Stimulated activated CD8-positive, alpha-beta memory T cell treated with anti-CD3 and anti-CD28 coated beads, Interleukin-12 subunit alpha, Interleukin-12 subunit beta, amount 100 ng/mL, for 4 hours (primary cell): ENCODE measurements around the gene DEDD2.
"Not testable (repeated sequence)": the region's sequence is repeated elsewhere in the genome, so short reads cannot be mapped to it uniquely, and the experiment has no call there.

Source experiments
- DNase-seq: peaks from one replicate; pipeline ENCODE4 v3.0.0-alpha.2; 2020; ENCODE audit warnings: low read depth

Gene DEDD2, protein sequence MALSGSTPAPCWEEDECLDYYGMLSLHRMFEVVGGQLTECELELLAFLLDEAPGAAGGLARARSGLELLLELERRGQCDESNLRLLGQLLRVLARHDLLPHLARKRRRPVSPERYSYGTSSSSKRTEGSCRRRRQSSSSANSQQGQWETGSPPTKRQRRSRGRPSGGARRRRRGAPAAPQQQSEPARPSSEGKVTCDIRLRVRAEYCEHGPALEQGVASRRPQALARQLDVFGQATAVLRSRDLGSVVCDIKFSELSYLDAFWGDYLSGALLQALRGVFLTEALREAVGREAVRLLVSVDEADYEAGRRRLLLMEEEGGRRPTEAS

DNA sequence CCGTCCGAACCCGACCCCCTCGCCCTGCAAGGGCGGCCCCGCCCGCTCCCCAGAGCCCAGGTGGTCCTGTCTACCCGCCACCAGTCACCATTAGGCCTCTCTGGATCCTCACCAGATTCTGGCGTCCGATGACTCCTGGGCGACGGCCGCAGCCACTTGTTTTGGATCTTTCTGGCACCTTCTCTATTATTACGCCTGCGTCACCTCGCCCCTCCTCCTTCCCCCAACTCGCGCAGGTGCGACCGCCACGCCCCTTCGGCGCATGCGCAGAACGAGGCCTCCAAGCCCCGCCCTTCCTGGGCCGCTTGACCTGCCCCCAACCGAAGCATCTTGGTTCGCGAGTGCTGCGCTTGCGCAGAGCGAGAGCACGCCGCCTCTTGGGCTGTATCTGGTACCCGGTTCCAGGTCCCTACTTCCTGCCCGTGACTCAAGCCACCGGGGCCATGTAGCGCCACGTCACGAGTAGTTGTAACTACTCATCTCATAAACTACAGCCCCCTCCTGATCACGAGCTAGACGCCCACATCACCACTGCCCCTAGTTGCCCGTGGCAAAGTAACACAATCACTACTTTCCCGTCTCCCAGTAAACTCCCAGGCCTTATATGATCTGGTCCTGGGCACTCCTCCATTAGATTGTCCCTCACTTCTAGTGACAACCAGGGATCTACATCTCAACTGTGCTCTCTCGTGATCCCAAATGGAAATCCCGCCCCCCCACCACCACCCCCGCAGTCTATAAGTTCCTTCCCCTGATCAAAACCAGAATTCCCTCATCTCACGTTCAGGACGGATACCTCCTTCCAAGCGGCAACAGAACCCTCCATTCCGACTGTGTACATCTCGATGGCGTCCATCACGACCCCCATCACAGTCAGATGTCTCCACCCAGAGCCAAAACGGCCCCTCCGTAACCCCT lies at the start of gene DEDD2:
DEDD2 (minus strand) TSS at position 158 of the 918 bp plus-strand sequence. CDS start 670 bp downstream, outside the sequence.
- DNase-seq = peak; percentile 100

DNA sequence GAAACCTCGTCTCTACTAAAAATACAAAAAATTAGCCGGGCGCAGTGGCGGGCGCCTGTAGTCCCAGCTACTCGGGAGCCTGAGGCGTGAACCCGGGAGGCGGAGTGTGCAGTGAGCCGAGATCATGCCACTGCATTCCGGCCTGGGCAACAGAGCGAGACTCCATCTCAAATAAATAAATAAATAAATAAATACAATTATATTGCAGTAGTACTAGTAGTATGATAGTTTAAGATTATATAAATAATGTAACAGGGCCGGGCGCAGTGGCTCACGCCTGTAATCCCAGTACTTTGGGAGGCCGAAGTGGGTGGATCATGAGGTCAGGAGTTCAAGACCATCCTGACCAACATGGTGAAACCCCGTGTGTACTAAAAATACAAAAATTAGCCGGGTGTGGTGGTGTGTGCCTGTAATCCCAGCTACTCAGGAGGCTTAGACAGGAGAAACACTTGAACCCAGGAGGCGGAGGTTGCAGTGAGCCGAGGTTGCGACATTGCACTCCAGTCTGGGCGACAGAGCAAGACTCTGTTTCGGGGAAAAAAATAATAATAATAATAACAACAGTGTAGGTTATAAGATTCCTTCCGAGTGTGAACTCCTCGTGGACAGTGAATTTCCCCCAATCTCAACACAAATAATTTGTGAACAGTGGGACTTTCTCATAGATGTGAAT lies 49.6 kb upstream of the DEDD2 start:
- DNase-seq = not testable (repeated sequence)

DNA sequence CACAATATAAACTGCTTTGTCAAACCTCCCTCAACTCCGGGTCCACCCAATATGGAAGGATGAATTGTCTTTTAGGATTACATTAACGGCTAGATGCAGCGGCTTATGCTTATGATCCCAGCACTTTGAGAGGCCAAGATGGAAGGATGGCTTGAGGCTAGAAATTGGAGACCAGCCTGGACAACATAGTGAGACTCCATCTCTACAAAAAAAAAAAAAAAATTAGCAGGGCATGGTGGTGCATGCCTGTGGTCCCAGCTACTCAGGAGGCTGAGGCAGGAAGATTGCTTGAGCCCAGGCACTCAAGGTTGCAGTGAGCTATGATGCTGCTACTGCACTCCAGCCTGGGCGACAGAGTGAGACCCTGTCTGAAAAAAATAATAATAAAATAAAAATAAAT lies 48.6 kb upstream of the DEDD2 start:
- not testable (repeated sequence) for DNase-seq

DNA sequence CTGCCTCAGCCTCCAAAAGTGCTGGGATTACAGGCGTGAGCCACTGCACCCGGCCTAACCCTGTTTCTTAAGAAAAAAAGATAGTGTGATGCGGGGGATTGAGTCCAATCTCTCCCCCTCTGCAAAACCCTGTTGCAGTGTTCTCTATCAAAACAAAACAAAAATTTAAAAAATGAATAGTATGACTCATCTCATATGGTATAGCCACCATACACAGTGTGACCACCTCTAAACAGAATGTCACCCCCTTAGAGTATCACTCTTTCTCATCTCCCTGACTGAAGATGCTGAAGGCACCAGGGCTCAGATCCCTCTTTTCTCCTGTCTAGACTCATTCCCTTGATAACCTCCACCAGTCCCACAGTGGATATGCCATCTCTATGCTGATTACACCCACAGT lies 44.3 kb upstream of the DEDD2 start:
- DNase-seq = no peak

DNA sequence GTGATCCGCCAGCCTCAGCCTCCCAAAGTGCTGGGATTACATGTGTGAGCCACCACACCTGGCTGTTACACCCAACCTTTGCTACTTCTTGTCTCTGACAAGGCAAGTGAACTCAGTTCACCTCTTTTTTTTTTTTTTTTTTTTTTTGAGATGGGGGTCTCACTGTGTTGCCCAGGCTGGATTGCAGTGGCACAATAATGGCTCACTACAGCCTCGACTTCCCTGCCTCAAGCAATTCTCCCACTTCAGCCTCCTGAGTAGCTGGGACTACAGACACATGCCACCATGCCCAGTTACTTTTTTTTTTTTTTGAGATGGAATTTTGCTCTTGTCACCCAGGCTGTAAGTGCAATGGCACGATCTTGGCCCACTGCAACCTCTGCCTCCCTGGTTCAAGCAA lies 40.4 kb upstream of the DEDD2 start:
- DNase-seq = not testable (repeated sequence)

DNA sequence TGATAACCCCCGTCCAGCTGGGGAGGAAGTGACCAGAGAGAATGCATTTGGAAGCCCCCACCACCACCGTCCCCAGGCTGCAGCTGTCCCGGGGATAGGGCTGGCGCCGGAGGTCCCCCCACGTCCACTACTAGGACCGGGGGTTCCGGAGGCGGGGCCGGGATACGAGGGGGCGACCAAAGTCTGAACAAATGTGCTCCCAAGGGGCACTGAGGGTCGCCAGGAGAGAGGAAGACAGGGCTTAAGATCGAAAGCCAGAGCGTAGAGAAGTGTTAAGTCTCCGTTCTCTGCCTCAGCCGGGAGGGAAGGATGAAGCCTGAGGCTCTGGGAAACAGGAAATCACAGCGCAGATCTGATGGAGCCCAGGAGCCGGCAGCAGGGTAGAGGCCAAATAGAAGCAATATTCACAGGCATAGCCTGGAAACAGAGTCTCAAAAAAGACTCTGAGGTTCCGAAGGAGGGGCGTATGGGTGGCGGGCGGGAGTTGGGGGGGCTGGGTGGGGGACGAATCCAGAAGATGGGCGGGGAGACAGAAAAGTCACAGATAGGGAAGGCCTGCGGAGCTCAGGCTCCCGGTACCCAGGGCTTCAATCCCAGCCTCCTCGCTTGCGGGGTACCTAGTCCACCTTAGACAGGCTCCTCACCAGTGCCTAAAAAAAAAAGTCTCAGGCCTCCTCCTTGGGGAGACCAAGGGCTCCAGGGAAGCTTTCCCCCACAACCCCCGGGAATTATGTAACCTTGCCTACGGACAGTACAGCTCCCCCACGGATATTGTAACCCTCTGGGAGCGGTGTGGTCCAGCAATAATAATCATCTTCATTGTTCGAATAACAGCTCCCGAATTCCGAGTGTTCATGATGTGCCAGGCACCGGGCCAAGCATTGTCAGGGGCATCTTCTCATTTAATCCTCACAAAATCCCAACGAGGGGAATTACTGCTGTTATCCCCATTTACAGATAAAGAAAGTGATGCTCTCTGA lies 38.6 kb upstream of the DEDD2 start:
- no peak for DNase-seq

DNA sequence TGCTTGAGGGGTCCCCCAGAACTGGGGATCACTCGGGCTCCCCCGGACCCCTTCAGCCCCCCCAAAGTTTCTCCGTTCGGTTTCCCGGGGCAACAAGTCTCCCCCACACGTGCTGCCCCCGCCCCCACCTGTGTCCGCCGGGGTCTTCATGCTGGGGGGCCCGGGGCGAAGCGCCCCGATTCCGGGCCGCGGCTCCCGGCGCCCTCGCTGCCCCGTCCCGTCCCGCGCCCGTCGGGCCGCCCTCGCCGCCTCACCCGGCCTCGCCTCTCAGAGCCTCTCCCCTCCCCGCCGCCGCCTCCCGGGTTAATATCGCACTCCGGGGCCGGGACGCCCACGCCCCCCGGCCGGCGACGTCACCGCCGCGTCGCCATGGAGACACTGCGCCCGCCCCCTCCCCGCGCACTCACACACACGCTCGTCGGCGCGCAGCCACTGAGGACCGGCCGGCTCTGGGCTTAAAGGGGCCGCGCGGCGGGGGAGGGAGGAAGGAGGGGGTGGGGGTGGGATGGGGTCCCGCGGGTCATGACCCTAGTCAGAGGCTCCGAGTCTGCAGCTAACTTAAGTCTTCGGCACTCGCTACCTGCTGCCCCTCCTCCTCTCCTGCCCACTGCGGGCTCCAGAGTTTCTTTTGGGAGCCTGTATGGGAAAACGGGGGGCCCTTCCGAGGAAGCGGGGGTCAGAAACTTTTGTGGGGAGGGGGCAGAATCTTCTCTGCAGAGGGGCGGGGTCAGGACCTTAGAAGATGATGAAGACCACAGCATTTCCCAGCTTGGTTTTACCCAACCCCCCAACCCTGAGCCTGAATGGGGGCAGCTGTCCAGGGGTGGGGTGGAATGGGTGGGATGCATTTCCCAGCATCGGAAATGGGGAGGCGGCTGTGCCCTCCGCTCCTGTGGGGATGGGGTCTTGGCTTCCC lies 37.6 kb upstream of the DEDD2 start, which contains the start of gene ERF:
ERF (minus strand) TSS at position 279 of the 916 bp plus-strand sequence; CDS start at position 150, 129 bp downstream.
- DNase-seq = peak; percentile 92

DNA sequence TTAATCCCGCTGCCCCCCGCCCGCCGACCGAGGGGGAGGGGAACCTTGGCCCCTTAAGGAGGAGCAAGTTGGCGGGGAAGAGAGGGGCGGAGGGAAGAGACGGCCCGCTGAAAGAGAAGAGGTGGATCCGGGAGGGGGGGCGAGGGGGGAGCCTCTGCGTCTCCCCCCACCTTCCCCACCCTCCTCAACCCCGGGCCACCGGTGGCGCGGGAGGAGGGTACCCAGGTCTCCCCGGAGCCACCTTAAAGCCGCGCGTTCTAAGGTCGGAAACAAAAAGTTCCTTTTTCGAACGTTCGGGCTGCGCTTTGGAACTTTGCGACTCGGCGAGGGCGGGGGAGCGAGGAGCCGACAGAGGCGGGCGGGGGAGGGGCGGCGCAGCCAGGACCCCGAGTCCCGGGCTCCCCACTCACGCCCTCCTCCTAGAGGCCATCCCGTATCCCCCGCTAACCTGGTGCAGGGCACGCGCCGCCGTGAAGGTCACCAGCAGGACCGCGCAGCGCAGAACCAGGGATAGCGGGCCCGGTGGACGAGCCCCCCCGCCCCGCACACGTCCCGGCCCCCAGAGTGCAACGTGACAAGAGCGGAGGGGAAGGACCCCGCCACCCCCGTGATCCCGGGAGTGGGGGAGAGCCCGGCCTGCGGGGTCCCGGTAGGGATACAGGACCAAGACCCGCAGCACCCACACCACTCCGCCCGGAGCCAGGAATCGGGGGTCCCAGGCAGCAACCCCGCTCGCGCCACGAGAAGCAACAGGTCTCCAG lies 36.8 kb upstream of the DEDD2 start:
- peak; percentile 68 for DNase-seq

DNA sequence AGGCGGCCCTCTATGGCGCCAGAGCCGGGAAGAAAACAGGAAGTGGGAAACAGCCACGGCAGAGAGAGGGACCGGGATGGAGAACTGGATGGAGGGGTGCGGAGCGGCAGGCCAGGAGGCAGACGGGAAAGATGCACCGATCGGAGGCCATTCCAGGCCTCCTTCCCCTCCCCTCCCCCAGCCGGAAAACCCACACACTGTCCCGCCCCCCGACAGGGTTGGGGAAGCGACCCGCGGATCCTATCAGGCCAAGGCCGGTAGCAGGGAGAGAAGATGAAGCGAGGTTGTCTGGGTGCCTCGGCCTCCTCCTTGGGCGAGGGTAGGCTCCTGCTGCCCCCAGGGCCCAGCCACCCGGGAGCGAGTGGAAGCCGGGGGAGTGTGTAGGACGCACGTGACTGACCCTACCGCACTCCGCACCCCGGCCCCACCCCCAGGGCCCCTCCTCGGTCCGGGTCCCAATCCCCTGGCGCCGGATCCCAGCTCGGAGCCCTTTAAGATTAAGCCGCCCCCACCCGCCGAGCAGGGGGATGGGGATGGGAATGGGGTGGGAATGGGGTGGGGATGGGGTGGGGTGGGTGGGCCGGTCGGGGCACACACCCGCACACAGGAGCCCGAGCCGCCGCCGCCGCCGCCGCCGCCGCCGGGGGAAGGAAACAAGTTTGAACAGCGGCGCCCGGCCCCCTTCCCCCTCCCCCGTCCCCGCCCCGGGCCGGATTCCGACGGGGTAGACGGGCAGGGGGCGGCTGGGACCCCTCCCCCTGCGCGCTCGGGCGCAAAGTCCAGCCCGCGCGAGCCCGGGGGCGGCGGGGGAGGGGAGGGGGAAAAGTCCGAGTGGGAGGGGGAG lies 36.0 kb upstream of the DEDD2 start:
- DNase-seq = peak; percentile 50

DNA sequence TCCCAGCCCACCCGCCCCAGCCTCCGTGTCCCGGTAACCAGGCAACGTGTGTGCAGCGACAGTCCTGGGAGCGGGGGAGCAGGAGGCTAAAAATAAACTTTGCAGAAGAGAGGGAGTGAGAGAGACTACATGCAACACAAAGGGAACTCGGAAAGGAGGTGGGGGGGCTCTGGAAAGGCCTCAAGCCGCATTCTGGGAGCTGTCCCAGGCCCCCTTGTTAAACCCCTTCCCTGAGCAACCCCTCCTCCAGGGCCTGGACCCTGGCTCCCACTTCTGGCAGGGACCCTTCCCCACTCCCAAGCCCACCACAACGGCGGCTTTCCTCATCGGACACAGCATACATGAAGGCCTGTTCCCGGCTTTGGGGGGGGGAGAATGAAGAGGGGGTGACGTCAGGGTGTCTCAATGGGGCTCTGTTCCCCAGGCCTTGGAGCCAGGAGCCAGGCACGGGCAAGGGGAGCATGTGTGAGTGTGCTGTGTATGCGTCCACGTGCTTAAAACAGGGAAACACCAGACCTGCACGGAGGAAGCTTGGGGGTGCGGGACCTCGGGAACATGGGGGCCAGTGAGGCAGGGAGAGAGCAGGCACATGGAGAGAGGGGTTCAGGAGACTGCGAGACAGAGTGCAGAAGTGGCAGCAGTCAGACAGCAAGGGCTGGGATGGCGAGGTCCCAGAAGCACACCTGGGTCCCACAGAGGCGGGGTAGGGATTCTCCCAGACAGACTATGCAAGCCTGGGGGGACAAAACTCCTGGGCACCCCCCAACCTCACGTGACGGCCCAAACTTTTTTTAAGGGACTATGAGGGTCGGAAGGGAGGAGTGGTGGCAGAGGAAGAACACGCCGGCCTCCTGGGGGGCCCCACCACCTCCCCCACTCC lies 35.1 kb upstream of the DEDD2 start:
- no peak for DNase-seq

DNA sequence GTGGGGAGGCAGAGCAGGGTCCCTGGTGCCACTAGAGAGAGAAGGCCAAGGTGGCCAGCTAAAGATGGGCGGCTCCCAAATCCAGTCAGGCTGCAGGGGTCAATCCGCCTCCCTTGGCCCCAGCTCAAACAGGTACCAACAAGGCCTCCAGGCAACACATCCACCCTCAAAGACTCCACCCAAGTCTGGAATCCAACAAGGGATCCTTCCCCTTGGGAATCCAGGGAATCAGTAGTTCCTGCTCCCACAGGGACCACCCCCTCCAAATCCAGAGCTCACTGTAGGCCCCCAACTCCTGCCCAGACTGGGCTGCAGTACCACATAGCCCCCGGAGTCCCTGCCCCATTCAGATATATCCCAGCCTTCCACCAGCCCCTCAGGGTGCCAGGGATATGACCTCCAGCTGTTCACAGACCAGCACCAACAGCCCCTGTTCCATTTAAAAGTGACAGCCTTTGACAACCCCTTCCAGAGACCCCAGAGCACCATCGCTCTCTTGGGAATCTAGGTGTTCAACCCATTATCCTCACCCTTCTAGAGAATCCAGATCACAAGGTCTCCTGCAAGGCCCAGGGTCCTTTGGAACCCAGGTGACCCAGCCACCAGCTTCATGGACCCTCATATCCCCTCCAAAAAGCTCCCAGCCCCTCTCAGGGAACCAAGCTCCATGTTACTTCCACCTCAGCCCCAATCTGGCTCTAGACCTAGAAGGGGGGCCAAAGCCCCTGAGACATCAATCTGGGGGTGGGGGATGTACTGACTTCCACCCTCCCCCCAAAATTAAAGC lies 34.3 kb upstream of the DEDD2 start:
- DNase-seq = no peak

DNA sequence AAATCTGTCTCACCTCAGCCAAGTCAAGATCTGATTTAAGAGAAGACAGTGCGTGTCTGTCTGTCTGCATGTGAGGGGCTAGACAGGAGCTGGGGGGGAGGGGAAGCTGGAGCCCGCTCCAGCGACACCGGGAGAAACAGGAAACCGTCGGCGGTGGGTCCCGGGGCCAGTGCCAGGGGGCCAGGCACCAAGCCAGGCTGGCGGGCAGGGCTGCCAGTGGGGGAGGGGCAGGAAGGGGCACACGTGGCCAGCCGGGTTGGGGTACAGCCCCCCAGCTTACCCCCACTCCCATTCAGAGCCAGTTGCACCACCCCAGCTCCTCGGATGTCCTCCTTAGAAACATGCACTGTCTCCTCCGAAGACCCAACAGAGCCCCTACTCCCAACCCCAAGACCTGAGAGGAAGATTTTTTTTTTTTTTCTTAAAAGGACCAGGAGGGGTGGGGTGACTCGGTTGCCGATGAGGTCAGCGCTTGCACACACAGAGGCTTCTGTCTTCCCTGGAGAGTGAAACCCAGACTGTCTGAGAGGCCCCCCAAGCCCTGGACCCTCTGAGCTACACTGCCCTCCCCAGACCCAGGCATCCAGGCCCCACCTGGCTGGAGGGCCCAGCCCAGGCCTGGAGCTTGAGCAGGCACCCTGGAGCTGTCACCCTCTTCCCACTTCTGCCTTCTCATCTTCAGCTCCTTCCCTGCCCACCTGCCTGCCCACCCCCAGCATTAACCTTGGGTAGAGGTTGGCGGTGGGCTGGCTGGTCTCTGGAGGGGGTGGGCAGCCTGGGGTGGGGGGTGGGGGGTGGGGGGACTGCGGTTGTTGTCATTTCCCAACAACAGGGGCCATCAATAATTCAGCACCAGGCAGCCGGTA lies 33.4 kb upstream of the DEDD2 start:
- DNase-seq = no peak

DNA sequence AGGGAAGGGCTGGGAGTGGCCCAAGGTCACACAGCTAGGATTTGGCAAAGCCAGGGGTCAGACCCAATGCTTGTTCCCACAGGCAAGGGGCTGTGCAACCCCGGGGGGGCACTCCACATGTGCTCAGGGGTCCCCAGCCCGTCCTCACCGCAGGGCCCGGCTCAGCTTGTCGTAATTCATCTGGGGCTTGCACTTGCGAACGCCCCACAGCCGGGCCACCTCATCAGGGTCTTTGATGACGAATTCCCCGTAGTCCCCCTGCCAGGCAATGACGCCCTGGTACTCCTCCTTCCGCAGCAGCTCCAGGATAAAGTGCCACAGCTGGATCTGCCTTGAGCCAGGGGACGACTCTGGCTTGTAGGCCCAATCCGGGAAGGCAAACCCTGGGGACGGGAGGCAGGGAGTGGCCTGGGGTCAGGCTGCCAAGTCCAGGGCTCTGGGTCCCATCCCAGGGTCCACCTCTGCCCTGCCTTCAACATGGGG lies 32.7 kb upstream of the DEDD2 start:
- no peak for DNase-seq

DNA sequence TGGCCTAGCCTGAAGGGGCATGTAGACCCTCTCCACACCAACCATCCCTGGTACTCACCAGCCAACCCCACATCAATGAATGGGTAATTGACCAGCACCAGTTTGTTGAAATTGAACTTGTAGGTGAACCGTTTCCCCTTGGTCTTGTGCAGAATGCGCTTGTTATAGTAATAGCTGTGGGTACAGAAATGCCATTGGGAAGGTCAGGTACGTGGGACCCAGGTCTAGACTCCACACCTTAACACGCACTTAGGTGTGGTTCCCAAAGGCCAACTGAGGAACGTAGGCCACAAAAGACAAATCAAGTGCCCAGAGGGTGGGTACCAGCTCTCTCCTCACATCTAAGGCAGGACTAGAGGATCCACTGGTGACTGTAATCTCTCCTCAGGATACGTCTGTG lies 32.3 kb upstream of the DEDD2 start:
- no peak for DNase-seq

DNA sequence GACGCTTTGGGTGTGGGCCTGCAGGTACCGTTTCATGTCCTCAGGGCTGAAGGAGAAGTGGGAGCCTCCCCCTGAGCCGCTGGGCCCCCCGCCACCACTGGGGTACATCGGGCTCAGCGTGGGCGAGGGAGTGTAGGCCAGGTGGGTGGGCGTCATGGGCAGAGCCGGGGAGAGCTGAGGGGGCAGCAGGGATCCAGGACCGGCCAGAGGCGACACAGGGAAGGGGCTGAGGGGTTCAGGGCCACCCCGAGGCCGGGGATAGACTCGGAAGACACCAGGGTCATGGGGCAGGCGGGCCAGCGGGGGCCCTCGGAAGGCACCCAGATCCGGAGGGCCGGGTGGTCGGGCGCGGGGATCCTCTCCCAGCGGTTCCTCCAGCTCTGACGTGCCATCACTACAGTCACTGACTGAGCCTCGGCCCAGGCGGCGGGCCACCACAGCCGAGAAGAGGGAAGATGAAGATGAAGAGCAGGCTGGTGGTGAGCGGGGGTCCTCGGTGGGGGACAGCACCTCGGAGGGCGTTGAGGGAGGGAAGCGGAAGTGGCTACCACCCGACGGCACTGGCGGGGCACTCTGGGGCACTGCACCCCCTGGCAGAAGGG lies 31.8 kb upstream of the DEDD2 start:
- DNase-seq = no peak
